ENCODE results near the gene EN1.

Gene EN1

DNA sequence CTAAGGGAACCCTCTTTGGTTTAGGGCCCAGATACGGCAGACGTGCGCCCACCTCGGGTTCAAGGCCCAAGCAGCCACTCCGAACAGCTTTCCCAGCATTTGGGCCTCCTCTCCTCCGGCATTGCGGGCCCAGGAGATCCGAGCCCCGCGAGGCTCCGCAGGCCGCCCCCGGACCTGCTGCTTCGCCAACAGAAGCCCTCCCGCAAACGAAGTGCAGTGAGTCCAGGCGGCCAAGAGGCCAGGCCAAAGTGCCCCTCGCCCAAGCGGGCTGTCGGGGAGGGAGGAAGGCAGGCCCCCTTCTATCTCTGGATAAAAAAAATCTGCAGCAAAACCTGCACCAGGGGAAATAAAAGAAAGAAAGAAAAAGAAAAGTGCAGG lies 6.0 kb downstream of the EN1 start:
- H3K27me3 ChIP-seq (ENCODE audit: insufficient read depth, poor library complexity, severe bottlenecking): peaks cover 87% of the 10 kb centered on the region
- H3K4me3 ChIP-seq (replicated peaks; ENCODE audit: insufficient read depth, low read length): no peak overlapping the region
- no peak for TF ChIP-seq GABPA (IDR thresholded peaks at IDR 0.05; ENCODE audit: low read depth)
- no peak for TF ChIP-seq POLR2AphosphoS5 (IDR thresholded peaks at IDR 0.05; ENCODE audit: low read depth)
- no peak for TF ChIP-seq SPI1 (IDR thresholded peaks at IDR 0.05; ENCODE audit: borderline replicate concordance, low read depth)
- no peak for DNase-seq (ENCODE audit: low read depth in 1 of 2, low spot score in 1 of 2)
- no peak overlapping the region for H3K27ac ChIP-seq (replicated peaks)

DNA sequence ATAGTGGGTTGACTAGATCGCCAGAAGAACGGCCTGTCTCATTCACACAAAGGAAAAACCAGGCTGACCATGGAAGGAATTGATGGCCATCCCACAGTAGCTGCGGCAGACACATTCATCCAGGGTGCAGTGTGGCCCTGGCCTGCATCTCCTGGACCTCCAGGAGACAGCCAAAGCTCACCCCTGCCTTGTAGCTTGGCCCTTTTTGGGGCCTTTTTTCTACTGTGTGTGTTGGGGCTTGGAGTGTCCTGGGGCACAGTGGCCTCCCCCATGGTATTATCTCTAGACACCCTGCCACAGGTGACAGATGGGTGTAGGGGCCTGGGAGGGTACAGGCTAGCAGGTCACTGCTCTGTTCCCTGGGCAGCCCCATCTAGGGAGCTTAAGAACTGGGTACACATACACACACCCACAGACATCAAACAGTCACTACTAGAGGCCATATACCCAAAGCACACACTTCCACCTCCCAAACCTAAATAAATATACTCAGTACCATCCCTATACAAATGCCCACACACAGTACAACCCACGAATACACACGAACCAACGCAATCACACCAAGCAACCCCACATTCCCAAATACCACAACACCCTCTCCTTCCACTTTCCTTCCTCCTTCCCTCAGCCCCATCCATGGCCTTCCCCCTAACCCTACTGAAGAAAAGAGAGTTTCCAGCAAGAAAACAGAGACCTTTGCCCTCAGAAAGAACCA lies 8.6 kb downstream of the EN1 start:
- Histone ChIP-seq H3K4me3 (replicated peaks; ENCODE audit: insufficient read depth, low read length) (no peak overlapping the region), H3K27ac (replicated peaks) (no peak overlapping the region), H3K27me3 (ENCODE audit: insufficient read depth, poor library complexity, severe bottlenecking) (peaks cover 93% of the 10 kb centered on the region)
- DNase-seq (ENCODE audit: low read depth in 1 of 2, low spot score in 1 of 2): no peak
- TF ChIP-seq, protein P1, sequence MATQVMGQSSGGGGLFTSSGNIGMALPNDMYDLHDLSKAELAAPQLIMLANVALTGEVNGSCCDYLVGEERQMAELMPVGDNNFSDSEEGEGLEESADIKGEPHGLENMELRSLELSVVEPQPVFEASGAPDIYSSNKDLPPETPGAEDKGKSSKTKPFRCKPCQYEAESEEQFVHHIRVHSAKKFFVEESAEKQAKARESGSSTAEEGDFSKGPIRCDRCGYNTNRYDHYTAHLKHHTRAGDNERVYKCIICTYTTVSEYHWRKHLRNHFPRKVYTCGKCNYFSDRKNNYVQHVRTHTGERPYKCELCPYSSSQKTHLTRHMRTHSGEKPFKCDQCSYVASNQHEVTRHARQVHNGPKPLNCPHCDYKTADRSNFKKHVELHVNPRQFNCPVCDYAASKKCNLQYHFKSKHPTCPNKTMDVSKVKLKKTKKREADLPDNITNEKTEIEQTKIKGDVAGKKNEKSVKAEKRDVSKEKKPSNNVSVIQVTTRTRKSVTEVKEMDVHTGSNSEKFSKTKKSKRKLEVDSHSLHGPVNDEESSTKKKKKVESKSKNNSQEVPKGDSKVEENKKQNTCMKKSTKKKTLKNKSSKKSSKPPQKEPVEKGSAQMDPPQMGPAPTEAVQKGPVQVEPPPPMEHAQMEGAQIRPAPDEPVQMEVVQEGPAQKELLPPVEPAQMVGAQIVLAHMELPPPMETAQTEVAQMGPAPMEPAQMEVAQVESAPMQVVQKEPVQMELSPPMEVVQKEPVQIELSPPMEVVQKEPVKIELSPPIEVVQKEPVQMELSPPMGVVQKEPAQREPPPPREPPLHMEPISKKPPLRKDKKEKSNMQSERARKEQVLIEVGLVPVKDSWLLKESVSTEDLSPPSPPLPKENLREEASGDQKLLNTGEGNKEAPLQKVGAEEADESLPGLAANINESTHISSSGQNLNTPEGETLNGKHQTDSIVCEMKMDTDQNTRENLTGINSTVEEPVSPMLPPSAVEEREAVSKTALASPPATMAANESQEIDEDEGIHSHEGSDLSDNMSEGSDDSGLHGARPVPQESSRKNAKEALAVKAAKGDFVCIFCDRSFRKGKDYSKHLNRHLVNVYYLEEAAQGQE (IDR thresholded peaks at IDR 0.05; ENCODE audit: insufficient replicate concordance, low read depth): no peak
- TF ChIP-seq POLR2AphosphoS5 (IDR thresholded peaks at IDR 0.05; ENCODE audit: low read depth): no peak
- TF ChIP-seq SPI1 (IDR thresholded peaks at IDR 0.05; ENCODE audit: borderline replicate concordance, low read depth): no peak
- no peak for TF ChIP-seq GABPA (IDR thresholded peaks at IDR 0.05; ENCODE audit: low read depth)
- TF ChIP-seq, protein P2, sequence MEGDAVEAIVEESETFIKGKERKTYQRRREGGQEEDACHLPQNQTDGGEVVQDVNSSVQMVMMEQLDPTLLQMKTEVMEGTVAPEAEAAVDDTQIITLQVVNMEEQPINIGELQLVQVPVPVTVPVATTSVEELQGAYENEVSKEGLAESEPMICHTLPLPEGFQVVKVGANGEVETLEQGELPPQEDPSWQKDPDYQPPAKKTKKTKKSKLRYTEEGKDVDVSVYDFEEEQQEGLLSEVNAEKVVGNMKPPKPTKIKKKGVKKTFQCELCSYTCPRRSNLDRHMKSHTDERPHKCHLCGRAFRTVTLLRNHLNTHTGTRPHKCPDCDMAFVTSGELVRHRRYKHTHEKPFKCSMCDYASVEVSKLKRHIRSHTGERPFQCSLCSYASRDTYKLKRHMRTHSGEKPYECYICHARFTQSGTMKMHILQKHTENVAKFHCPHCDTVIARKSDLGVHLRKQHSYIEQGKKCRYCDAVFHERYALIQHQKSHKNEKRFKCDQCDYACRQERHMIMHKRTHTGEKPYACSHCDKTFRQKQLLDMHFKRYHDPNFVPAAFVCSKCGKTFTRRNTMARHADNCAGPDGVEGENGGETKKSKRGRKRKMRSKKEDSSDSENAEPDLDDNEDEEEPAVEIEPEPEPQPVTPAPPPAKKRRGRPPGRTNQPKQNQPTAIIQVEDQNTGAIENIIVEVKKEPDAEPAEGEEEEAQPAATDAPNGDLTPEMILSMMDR (IDR thresholded peaks at IDR 0.05; ENCODE audit: insufficient read depth, low read length): no peak

DNA sequence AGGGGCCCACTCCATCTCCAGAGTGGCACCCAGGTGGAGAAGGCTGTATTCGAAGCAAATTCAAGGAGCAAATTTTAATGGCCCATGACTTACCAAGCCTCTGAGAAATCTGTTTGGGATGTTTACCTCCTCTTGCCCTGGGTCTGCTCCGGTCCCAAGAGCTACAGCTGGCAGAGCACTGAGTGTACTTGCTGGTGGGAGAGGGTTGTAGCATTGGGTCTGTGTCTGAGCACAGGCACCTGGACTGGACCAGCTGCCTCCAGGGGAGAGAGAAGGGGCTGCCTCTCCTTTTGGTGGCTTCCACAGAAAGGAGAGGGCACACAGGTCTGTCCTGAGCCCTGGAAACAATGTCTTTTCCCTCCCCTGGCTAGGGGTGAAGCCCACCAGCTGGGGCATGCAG lies 9.8 kb downstream of the EN1 start:
- Histone ChIP-seq H3K27ac (replicated peaks) (no peak overlapping the region), H3K27me3 (ENCODE audit: insufficient read depth, poor library complexity, severe bottlenecking) (peaks cover 93% of the 10 kb centered on the region), H3K4me3 (replicated peaks; ENCODE audit: insufficient read depth, low read length) (no peak overlapping the region)
- TF ChIP-seq, protein P1 (IDR thresholded peaks at IDR 0.05; ENCODE audit: insufficient replicate concordance, low read depth): no peak
- TF ChIP-seq POLR2AphosphoS5 (IDR thresholded peaks at IDR 0.05; ENCODE audit: low read depth) (no peak), SPI1 (IDR thresholded peaks at IDR 0.05; ENCODE audit: borderline replicate concordance, low read depth) (no peak), GABPA (IDR thresholded peaks at IDR 0.05; ENCODE audit: low read depth) (no peak)
- TF ChIP-seq, protein P2 (IDR thresholded peaks at IDR 0.05; ENCODE audit: insufficient read depth, low read length): no peak
- DNase-seq (ENCODE audit: low read depth in 1 of 2, low spot score in 1 of 2): no peak

DNA sequence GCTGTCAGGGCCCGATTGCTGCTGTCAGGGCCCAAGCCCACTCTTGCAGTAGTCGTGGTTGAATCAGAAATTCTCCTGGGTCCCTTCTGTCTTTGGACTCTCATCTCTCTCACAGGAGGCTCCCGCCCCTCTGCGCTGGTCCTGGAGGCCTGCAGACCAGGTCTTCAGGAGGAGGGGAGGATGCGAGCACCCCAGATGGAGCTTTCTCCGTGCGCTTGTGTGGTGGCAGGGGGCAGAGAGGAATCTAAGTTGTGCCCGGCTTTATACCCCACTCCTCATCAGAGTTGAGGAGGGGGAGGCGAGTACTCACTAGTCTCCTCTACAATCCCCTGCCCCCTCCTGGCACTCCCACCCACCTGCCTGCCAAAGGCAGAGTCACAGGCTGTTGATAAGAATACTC lies 10.4 kb downstream of the EN1 start:
- TF ChIP-seq, protein P2 (IDR thresholded peaks at IDR 0.05; ENCODE audit: insufficient read depth, low read length): no peak
- TF ChIP-seq GABPA (IDR thresholded peaks at IDR 0.05; ENCODE audit: low read depth) (no peak), POLR2AphosphoS5 (IDR thresholded peaks at IDR 0.05; ENCODE audit: low read depth) (no peak), SPI1 (IDR thresholded peaks at IDR 0.05; ENCODE audit: borderline replicate concordance, low read depth) (no peak)
- TF ChIP-seq, protein P1 (IDR thresholded peaks at IDR 0.05; ENCODE audit: insufficient replicate concordance, low read depth): no peak
- H3K27ac ChIP-seq (replicated peaks): no peak overlapping the region
- no peak for DNase-seq (ENCODE audit: low read depth in 1 of 2, low spot score in 1 of 2)
- H3K27me3 ChIP-seq (ENCODE audit: insufficient read depth, poor library complexity, severe bottlenecking): peaks cover 92% of the 10 kb centered on the region
- no peak overlapping the region for H3K4me3 ChIP-seq (replicated peaks; ENCODE audit: insufficient read depth, low read length)

Measured in HL-60 (cell line).